ENCODE data around the gene STYXL1.

DNA sequence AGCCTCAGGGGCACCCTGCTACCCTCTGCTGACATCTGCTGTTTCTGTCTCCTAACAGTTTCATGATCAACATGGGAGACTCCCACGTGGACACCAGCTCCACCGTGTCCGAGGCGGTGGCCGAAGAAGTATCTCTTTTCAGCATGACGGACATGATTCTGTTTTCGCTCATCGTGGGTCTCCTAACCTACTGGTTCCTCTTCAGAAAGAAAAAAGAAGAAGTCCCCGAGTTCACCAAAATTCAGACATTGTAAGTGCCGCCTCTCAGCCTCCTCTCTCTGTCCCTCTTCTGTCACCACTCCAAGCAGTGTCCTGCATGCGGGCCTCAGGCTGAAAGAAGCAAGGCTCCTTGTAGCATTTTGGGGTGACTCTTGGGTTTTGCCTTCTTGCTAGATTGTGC lies 93.9 kb downstream of the STYXL1 start:
- TF ChIP-seq, protein P1, sequence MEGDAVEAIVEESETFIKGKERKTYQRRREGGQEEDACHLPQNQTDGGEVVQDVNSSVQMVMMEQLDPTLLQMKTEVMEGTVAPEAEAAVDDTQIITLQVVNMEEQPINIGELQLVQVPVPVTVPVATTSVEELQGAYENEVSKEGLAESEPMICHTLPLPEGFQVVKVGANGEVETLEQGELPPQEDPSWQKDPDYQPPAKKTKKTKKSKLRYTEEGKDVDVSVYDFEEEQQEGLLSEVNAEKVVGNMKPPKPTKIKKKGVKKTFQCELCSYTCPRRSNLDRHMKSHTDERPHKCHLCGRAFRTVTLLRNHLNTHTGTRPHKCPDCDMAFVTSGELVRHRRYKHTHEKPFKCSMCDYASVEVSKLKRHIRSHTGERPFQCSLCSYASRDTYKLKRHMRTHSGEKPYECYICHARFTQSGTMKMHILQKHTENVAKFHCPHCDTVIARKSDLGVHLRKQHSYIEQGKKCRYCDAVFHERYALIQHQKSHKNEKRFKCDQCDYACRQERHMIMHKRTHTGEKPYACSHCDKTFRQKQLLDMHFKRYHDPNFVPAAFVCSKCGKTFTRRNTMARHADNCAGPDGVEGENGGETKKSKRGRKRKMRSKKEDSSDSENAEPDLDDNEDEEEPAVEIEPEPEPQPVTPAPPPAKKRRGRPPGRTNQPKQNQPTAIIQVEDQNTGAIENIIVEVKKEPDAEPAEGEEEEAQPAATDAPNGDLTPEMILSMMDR (IDR thresholded peaks at IDR 0.05; ENCODE audit: poor library complexity) = no peak
- TF ChIP-seq EZH2 (IDR thresholded peaks at IDR 0.05; ENCODE audit: borderline replicate concordance) = no peak
- TF ChIP-seq EZH2phosphoT487 (IDR thresholded peaks at IDR 0.05; ENCODE audit: low read depth, severe bottlenecking, unreplicated experiment) = no peak
